ENCODE data around the gene CDC14B.

- TF ChIP-seq CTCF (IDR thresholded peaks at IDR 0.05; ENCODE audit: low read depth, low read length, missing input control), result no peak
- TF ChIP-seq REST (IDR thresholded peaks at IDR 0.05), result no peak
- TF ChIP-seq HNF4G (IDR thresholded peaks at IDR 0.05), result no peak
- no peak for TF ChIP-seq RAD21 (IDR thresholded peaks at IDR 0.05)
- no peak for TF ChIP-seq SP1 (IDR thresholded peaks at IDR 0.05)
- no peak for TF ChIP-seq EGR1 (IDR thresholded peaks at IDR 0.05; ENCODE audit: low read depth in 2 of 2)
- TF ChIP-seq TAF1 (conservative IDR thresholded peaks at IDR 0.05), result no peak
- TF ChIP-seq ATF3 (IDR thresholded peaks at IDR 0.05), result no peak
- TF ChIP-seq YY1 (IDR thresholded peaks at IDR 0.05), result no peak
- no peak for TF ChIP-seq GABPA (IDR thresholded peaks at IDR 0.05 in 1 of 2, conservative IDR thresholded peaks at IDR 0.05 in 1 of 2)
Observed at GRCh38 chr9:96496368-96497116, 123.1 kb downstream of the CDC14B start.

Measured in liver (tissue), 3 donors.